WTC11 (cell line): ENCODE measurements around the gene PACSIN1.

ENCODE experiments used
- NFYB ChIP-seq: sonication (generic); formaldehyde crosslinking; conservative IDR thresholded peaks from 2 replicates; pipeline ENCODE4 v1.8.0; 2022; ENCODE audit warnings: low read depth, missing genetic modification reagents
- ZNF671 ChIP-seq: fragments of 250-450 bp; sonication (Bioruptor Pico); IDR thresholded peaks from 2 replicates; pipeline ENCODE4 v1.8.0; 2021; ENCODE audit warnings: mild to moderate bottlenecking

- TF ChIP-seq NFYB (CRISPR knock-in tag) (no peak), ZNF671 (CRISPR knock-in tag) (no peak)
Observed at GRCh38 chr6:34435916-34436315, 30.0 kb upstream of the PACSIN1 start.
